SHP77 (cell line): Measurements from ENCODE around the gene DGKB.
A peak's percentile ranks its signal among the peaks of the same experiment; 100 is the strongest.

Experiments used
- DNase-seq, 2 experiments: peaks; one replicate each; lab custom pipeline; 2025; lab: John Stamatoyannopoulos, UW

The DGKB gene

DNA sequence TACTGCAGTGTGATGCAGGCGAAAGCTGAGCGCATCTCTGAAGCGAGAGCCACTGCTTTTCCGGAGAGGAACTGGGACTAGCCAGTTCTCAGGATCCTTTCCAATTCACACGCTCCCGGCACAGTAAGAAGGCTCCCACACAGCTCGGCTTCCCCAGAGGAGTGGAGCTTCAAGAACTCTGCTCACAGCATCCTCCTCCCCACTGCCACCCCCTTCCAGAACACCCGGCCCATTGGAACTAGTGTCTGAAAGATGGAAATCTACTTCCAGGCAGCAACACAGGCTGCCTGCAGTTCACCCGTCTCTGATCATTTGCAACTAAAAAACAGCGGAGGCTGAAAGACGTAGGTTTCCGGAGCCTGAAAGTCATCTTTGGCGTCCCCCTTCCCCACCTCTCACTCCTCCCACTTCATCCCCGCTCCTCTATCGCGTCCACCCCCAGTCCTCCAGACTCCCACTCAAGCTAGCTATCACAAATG is at the start of gene DGKB:
Gene DGKB, minus strand, starts transcription at position 163 of the 479 bp plus-strand sequence.
- DNase-seq, result peak; percentile 70

DNA sequence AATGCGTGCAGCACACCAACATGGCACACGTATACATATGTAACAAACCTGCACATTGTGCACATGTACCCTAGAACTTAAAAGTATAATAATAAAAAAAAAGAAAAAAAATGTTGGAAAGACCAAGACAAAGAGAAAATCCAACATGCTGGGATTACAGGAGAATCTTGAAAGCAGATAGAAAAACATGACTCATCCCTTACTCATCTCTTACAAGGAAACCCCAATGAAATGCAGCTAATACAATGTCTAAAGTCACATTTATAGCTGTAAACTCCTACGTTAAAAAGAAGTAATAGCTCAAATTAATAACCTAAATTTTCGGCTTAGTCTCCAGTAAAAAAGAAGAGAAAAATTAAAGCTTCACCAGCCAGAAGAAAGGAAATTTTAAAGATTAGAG is 47.5 kb upstream of the DGKB start:
- no peak for DNase-seq

DNA sequence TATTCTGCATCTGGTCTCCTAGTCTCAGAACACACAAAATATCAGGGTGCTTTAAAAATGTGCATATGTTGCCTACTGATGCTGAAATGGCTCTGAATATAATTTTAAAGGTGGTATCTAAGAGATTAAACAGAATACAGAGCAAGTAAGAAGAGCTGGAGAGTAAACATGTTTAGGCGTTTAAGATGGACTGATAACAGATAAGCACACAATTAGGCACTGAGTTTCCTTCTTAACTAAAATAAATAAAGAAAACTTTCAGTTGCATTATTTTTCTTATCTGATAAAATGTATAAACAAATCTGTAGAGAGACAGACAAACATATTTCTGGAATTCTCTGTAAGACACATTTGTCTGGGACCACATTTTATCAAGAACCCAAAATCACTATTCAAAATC is 35.6 kb upstream of the DGKB start:
- DNase-seq, result no peak

DNA sequence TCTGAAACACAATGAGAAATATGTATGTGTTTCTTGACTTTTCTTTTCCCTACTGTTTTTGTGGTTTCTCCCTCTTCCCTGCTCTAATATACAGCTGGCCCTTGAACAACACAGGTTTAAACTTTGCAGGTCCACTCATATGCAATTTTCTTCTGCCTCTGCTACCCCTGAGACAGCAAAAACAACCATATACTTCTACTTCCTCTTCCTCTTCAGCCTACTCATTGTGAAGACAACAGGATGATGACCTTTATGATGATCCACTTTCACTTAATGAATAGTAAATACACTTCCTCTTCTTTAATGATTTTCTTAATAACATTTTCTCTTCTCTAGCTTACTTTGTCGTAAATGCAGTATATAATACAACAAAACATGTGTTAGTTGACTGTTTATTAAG is 35.0 kb upstream of the DGKB start:
- DNase-seq, result no peak

DNA sequence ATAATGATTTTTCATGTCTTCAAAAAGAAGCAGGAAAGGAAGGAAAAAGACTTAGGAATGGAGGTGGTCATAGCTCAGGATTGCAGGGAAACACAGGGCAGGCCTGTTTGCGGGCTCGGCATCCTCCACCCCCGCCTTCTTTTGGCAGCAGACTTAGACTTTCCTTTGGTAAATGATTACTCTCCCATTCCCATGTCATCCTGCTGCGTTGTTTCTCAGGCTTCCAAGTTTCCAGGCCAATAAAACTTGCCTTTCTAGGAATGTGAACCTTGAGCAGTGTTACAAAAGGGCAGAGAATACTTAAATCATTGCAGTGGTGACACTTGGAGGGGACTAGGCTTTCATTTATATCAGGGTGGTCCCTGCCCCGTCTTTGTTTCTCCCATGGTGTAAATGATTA is 34.0 kb upstream of the DGKB start:
- no peak for DNase-seq

DNA sequence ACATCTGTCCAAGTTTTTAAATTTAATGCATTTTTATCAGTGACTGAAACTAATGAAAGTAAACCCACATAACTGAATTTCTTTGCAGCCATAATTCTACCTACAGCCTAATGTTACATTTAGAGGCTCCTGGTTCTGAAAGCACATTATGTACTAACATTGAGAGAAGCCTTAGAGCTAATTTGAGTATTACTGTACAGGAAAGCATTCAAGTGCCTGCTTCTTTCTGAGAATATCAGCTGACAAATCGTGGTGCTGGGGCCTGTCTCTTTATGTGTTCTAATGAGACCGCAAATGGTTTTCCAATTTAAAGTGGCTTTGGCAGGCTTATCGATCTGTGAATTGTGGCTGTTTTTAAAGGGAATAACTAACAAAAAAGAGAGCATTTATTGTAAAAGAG is 32.3 kb upstream of the DGKB start:
- DNase-seq, result no peak

DNA sequence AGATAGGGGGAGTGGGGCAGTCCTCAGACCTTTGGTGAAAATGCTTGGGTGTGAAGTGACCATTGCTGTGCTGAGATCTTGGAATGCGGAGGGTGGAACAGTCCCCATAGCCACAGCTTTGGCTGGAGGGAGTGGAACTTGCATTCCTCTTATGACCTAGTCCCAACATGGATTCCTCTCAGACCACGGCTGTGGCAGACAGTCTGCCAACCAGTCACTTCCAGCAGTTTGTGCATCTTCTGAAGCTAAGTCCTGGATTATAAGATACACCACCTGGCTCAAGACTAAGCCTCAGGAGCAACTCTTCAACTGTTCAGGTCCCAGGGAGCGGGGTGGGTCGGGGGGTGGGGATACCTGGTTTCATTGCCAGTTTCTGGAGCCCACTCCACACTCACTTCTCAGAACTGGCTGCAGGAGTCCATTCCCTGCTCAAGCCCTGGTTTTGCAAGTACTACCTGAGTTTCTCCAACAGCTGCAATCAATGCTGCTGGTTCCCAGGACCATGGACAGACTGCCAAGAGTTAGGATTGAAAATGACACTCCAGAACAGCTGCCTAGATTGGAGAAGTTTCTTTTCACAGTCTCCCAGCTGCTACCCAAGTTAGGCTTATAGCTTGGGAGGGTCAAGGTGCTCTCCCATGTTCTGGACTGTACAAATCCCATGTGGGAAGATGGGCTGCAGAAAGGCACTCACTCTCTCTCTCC is 29.1 kb upstream of the DGKB start:
- no peak for DNase-seq

DNA sequence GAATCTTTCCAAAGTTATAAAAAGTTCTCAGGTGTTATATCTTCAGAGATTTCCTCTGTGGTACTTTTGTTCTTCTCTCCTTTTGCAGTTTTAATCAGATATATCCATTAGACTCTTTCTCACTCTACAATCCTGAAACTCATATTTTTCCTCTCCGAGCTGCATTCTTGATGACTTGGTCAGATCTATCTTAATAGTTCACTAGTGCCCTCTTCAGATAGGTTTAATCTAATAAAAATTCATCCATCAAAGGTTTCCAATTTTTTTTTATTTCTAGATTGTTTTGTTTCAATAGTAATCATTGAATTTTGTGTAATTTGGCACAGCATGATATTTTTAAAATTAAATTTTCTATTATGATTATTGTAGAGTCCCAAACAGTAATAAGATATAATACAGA is 21.8 kb upstream of the DGKB start:
- DNase-seq, result no peak

DNA sequence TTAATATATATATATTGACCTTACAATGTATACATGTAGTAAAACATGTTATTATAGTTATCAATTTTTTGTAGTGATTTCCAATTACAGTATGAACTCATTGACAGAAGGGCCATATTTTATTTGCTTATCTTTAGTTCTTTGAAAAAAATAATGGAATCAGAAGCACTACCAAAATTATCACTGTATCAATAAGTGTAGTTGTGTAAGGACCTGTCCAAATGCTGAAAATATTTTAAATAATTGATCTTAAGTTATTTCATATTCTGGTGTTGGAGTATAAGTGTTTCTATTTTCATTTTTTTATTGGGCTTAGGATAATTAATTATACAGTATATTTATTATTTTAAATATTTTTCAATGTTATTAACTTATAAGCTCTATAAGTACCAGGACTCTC is 8.5 kb upstream of the DGKB start:
- no peak for DNase-seq

DNA sequence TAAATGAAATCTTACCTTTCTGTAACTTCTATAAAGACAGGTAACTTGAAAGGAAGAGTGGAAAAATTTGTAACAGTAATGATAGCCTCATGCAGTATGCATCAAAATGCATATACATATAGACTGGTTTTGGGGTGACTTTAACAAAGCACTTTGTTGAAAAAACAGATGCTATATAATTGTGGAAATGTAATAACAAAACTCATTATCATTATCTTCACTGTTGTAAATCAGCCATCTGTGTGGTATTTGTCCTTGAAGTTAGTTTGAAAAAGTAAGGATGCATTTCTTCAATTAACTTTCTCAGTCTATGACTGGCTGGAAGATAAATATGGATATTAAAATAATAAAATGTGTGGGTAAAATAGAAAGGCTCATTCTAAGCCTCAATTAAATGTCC is 6.1 kb upstream of the DGKB start:
- DNase-seq, result no peak

DNA sequence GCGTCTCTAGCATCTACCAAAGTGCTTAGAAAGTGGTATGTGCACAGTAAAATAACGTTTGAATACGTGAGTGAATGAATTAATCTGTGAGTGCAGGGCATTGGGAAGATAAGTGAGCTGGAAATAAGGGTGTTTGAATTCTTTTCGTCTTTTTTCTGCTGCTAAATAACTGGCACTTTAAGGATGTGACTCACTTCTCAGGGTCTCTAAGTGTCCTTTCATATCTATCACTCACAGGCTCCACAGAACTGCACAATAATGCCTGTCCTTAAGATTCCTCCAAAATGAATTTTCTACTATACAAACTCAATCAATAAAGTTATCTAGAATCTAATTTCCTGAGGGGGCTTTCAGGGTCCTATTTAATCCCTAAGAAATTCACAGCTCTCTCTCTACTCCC is 3.2 kb upstream of the DGKB start:
- DNase-seq, result peak in 1 of 2 experiments; percentile 22

DNA sequence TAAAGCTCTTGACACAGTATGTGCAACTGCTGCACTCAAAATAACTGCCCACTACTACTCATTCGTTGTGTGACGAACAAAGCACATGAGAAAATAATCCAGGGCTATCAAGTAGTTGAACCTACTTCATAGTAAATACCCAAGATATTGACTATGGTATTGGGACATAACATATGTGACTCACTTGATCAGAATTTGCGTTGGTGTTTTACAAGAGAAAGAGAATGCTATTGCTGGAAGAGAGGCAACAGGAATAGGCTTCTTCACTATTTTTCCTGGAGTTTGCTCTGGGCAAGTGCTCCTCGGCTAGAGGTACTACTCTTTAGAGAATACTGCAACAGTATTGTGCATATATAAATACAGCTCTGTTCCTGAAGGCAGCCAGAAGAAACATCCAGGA is 2.5 kb downstream of the DGKB start:
- no peak for DNase-seq

DNA sequence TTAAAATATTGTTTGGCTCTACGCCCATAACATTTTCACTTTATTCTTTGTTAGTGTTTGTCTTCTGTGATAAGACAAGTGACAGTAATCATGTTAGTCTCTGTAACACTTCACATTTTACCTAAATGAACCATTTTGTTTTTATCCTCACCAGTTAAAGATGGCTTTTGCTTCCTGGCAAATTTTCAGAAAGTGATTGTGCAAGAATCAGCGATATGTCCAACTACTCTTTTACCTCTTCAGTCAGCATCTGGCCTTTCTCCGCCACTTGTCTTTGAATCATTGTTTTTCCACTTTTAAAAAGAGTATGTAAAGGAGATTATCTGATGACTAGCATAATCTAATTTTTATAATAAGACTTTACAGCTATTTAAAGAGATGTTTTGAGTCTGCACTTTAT is 3.5 kb downstream of the DGKB start:
- no peak for DNase-seq

DNA sequence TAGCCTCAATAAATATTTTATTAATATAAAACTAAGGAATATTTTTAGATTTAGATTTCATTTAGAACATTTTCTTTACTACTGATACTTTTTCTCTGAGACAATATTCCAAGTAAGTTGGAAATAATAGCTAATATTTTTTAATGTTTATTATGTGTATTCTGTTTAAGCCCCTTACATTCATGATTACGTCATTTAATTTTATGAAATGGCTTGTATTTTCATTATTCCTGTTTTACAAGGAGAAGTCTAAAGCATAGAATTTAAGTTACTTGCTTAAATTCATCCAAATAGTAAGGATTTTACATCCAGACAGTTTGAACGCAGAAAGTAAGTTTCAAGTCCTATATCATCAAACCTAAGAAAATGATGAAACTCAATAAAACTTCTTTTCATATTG is 6.1 kb downstream of the DGKB start:
- DNase-seq, result no peak

DNA sequence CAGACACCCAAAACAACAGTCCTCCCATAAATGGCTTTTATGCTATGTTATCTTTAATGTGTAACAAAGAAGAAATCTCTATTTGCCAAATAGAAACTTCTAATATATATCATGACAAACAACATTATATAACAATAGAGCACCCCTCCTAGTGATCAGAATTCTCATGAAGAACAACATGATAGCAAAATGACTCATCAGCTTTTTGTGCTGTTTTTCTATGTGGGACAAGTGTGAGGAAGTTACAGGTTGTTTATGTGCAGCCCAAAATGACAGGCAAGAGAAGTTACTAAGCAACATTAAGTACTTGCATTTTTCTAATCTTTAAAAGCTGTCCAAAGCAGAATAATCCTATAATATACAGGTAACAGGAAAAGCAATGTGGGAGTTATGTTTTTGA is 7.7 kb downstream of the DGKB start:
- DNase-seq, result no peak

DNA sequence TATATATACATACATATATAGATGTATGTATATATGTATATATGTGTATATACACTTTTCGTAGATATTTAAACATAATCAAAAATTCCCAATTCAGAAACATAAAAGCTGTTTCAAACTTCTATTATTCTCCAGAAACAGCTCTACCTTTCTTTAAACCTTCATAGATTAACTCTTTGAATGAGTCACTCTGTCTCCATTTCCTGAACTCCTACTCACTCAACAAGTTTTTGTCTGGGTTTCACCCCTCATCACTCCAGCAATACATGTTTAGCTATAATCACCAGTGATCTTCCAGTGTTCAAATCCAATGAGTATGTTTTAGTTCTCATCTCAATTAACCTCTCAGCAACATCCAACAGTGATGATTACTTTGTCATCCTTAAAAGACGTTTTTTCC is 9.6 kb downstream of the DGKB start:
- DNase-seq, result no peak

DNA sequence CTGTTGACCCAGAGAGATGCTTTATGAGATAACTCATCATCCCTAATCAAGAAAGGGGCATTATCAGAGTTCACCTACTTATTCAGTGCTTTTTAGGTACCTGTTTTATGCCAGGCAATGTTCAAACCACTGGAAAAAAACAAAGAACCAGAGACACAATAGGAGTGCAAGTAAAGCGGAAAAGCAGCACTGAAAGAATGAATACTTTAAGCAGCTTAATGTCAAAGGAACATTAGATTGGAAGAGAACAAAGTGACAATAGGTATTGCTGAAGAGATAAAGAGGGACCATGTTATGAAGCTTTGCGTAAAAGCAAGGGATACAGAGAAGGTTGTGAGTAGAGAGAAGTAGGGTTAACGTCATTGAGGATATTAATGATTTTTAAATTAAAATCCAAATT is 11.3 kb downstream of the DGKB start:
- DNase-seq, result no peak

DNA sequence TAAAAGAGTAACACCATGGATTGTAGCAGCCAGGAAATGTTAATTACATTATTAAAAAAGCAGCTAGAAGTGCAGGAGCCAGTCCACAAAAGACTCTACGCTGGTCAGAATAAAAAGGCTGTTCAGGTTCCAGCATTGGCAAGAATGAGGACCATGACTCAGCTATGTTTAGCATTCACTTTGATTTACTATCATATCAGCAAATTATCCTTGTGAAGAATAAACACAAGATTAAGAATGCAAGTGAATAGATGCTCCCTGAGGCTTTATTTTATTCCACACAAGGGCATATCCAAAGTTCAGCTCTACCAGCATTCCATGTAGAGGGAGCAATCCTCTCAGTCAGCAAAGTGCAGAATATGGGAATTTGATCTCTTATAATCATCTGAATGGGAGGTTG is 13.6 kb downstream of the DGKB start:
- no peak for DNase-seq

DNA sequence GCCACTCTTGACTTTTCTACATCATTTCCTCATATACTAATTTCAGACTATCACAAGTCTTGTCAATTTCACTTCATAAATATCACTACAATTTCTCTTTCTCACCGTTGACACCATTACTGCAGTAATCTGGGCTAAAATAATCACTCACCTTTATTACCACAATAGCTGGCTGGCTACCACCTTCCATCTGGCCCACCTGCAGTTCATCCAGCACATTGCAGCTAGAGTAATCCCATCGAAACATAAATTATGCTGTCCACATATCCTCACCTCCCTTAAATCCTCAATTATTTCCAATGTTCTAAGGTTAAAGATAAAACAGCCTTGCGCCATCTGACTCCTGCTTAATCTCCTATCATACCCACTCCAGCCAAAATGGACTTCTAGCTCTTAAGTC is 16.0 kb downstream of the DGKB start:
- DNase-seq, result no peak

DNA sequence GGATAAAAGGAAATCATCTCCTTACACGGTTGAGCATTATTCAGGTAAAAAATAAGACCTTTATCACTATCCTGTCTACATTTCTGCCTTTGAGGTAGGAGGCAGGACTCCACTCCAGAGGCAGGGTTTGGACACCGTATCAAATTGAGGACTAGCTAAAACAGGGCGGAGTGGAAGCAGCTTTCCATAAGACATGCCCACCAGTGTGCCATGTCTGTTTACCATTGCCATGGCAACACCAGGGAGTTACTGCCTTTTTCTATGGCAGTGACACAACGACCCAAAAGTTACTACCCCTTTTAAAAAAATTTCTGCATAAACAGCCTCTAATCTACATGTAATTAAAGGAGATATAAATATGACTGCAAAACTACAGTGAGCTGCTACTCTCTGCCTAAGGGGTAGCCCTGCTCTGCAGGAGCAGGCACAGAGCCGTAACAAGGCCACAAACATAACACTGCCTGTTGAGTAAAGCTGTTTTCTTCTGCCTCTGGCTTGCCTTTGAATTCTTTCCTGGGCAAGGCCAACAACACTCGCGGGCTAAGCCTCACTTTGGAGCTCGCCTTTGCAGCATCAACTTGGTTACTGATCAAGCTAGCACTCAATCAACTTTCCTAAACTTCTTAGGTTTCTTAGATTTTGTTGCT is 26.5 kb downstream of the DGKB start:
- DNase-seq, result no peak

DNA sequence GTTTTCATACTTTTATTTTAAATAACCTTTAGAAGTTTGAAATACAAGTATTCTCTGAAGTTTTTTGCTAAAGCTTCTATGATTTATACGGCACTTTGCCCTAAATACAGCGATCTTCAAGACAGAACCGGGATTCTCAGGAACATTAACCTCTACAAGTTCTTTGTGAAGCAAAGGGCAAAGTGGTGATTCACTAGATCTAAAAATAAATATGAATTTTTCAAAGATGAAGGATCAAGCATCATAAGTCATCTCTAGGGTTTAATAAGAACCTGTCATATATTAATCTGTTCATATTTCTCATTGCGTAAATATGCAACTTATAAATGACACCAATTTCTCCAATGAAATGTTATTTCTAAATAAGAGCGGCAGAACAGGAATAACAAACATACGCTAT is 30.7 kb downstream of the DGKB start:
- DNase-seq, result no peak

DNA sequence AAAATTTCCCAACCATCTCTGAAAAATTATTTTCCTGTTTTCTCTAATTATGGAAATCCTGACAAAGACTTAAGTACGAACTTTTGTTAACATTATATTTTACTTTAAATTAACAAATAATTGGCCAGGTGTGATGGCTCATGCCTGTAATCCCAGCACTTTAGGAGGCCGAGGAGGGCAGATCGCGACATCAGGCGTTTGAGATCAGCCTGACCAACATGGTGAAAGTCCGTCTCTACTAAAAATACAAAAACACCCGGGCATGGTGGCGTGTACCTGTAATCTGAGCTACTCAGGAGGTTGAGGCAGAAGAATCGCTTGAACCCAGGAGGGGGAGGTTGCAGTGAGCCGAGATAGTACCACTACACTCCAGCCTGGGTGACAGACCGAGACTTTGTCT is 32.2 kb downstream of the DGKB start:
- no peak for DNase-seq

DNA sequence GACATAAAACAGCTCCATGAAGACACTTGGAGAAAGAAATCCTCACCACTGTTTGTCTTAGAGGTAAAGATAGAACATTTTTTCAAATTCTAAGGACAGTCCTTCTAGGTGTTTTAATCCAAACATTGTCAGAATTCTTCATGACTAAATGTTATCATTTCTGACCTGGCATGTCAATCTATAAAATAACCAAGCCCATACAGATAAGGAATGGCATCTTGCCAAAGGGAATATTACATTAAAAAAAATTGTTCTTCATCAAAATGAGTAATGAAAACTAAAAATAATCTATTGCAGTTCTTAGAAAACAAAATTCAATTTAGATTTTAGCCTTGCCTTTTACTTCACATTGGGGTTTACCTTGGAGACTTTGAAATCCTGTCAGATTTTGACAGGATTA is 33.6 kb downstream of the DGKB start:
- no peak for DNase-seq

DNA sequence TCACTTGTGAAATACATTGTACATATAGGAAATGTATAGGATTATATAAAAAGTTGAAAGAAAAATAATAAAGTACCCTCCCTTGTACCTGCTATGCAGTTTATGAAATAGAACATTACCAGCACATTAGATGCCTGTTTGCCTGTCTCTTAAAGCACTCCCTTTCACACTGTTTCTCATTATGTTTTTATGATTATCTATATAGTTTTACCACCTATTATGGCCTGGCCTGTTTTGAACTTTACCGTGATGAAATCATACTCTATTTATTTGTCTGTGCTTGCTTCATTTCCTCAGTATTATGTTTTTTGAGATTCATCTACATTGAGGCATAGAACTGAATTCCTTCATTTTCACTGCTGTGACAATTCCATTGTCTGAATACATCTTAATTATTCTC is 41.1 kb downstream of the DGKB start:
- no peak for DNase-seq
